T-helper 2 cell treated with Interferon-gamma antibody and Interleukin-4, amounts not matched to agents 100 ng/mL and 5 ng/mL, for 36 hours (primary cell): ENCODE data around the gene GAS7. TPM values are rescaled to one million over a fixed set of nuclear protein-coding genes. Genes with fewer than 3 reads are reported as not detected.

Experiments used
- intact Hi-C: fragments of 100-400 bp; cut with micrococcal nuclease; formaldehyde crosslinking; loops from one replicate; pipeline ENCODE4 v1.15.1; 2023
- total RNA-seq: library from RNA; stranded (reverse); gene quantifications from 2 replicates; pipeline ENCODE4 v1.2.3, GENCODE V29; 2022

Gene GAS7
- total RNA-seq, 1 donor from 2014 or later, result 0.30 TPM

DNA sequence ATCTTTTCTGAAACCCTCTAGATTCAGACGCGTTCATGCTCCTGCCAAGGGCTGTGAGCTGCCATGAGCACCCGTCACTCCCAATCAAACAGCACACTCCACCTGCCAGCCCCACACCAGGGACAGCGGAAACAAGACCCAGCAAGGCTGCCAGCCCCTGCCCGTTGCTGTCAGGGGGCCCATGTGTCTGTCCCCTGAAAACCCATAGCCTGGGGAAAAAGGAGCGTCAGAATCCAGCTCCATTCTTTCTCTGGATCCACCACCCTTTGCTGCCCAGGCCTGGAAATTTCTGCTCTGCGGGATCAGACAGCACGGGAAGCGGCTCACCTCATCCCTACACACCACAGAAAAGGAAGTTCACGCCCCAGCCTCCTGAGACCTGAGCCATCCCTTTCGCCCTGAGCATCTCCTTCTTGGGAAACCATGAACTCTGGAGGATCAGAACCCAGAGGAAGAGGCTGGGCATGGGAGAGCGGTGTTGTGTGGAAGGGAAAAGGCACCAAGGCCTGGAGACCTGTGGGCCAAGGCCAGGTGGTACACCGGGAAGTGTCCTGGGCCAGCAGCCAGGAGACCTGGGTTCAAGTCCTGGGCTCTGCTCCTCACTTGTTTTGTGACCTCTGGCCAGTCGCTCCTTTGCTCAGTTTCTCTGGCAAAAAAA, 241.8 kb downstream of the GAS7 start:
- intact Hi-C loops, result no loop called here

DNA sequence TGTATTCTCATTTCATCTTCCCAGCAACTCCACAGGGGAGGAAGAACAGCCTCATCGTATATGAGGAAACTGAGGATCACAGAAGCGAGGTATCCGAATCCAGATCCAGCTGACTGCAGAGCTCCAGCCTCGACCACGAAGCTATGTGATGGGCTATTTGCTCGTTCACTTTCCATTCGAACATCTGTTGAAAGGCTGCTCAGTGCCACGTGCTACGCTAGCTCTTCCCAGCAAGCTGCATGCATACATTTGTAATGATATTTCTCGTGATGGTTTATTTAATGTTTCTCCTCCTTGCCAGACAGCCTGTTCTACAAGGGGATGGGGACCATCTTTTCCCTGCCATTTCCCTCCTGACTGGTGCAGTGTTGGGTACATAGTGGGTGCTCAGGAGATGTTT, 244.9 kb downstream of the GAS7 start:
- intact Hi-C loops, result no loop called here

DNA sequence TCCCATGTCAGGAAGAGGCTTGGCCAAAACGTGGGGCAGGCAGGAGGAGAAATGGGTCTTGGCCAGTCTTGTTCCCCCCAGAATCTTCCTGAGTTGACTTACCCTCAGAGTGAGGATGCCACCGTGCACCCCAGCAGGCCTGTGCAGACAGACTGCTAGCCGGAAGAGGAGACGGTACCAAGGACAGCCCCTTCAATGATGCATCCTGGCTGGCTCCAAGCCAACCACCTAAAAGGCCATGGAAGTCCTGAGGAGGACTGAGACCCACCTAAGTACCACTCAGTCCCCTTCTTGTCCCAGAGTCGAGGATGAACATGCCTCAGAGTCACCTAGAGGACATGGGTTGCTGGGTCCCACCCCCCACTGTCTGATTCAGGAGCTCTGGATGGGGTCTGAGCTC, 246.6 kb downstream of the GAS7 start:
- intact Hi-C loops, result no loop called here

DNA sequence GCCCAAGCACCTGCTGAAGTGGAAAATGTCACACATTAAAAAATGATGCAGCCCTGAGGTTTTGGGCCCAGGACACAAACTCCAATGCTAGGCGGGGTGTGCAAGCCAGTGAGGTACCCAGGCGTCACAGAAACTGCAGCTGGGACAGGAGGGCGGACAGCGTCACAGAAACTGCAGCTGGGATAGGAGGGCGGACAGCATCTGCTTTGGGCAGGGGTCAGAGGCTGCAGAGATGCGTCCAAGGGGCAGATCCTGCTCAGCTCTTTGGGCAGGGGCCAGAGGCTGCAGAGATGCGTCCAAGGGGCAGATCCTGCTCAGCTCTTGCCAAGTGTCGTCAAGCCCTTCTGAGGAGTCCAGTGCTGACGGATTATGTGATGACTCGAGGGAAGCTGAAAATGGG, 249.5 kb downstream of the GAS7 start:
- intact Hi-C loops, result no loop called here

DNA sequence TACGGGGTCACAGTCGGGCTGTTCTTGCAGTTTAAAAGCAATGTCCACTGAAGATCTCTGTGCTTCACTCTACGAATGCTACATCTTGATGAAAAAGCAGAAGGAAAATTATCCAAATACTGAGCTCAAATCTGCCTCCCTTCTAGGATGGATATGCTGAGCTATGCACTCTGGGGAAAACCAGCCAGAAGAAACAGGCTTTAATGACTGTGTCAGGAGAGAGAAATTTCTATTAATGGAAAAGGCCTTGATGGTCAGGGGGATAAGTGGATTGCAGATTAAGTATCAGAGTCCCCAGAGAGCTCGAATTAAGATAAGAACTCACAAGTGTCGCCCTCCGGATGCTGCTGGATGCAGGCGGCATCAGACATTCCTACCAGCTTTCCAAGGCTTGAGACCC, 253.7 kb downstream of the GAS7 start:
- intact Hi-C loops, result no loop called here

DNA sequence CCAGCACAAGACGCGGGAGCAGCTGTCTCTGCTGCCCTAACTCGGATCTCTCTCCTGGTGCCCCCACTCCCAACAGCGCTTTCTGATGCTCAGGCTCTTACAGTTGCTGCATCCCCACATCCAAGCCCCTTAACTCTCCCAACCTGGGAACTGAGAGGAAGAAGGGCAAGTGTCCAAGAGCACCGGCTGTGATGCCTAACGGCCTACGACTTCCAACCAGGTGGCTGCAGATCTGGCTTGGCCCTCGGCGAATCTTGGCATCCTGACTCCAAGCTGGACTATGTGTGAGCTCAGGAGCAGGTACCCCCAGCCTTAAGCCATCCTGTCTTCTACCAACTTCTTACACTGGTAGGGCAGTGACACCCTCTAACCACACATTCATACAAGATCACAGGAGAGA, 255.1 kb downstream of the GAS7 start:
- intact Hi-C loops, result no loop called here

DNA sequence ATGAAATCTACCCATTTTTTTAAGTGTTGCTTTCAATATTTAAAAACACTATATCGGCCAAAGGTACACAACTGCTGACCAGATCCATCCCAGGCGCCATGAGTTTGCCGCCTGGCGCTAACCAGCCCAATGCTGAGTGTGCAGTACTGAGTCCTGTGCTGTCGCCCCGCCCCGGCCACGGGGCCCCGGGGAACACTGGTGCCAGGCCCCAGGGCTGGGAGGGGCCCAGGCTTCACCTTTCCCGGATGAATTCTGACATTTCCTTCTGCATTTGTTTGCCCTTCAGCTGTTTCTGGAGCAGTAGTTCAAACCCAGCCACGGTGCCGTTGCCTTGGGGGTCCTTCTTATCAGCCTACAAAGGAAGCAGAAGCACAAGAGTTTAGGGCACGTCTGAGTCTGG, 255.5 kb downstream of the GAS7 start:
- intact Hi-C loops, result no loop called here

DNA sequence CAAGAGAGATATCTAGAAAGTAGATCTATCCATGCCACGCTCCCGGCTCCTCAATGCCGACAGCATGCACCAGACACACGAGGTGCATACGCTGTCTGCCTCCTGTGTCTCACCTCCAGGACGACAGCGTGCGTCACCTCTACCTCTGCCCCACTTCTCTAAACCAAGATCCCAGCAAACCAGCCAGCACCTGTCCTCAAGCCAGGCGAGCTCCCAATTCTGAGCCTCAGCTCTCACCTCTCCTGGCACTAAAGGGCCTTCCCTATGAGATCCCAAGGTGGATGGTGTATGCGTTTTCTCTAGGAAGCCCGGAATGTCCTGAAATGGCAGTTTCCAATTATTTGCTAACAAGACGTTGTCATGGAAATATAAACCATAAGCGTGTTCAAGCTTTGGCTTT, 257.1 kb downstream of the GAS7 start:
- intact Hi-C loops, result no loop called here

DNA sequence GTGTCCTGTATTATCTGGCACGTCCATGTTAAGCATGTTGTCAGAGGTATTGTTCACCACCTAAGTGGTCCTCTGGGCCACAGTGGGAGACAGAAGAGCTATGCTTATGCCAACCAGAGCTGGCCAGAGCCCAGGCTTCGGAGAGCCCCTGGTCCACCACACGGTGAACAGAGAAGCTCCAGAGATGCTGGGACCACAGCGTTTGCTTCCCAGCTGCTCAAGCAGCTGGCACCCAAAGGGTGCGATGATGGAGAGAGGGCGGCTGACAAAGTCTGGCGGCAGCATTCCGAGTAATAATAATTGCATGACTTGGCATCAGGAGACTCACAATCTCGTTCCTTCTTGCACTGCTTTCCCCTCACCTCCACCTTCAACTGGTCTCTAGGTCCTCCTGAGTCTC, 257.6 kb downstream of the GAS7 start:
- intact Hi-C loops, result no loop called here

DNA sequence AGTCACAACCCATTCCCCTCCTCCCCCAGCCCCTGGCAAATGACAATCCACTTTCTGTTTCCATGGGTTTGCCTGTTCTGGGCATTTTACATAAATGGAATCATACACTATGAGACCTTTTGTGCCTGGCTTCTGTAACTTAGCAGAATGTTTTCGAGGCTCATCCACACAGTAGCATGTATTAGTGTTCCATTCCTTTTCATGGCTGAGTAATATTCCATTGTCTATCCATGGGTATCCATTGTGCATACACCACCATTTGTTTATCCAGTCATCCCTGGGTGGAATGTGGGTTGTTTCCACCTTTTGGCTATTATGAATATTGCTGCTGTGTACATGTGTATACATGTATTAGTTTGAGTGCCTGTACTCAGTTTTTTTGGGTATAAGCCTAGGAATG, 259.6 kb downstream of the GAS7 start:
- intact Hi-C loops, result no loop called here

DNA sequence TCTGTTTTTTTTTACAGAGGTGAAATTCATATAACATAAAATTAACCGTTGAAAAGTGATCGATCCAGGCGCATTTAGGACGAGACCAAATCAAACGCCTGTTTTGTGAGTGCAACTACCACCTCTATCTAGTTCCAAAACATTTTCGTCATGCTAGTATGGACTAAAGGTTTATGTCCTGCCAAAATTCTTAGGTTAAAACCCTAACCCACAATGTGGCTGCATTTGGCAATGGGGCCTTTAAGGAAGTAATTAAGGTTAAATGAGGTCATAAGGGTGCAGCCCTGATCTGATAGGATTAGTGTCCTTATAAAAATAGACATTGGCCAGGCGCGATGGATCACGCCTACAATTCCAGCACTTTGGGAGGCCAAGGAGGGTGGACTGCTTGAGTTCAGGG, 260.5 kb downstream of the GAS7 start:
- intact Hi-C loops, result no loop called here

DNA sequence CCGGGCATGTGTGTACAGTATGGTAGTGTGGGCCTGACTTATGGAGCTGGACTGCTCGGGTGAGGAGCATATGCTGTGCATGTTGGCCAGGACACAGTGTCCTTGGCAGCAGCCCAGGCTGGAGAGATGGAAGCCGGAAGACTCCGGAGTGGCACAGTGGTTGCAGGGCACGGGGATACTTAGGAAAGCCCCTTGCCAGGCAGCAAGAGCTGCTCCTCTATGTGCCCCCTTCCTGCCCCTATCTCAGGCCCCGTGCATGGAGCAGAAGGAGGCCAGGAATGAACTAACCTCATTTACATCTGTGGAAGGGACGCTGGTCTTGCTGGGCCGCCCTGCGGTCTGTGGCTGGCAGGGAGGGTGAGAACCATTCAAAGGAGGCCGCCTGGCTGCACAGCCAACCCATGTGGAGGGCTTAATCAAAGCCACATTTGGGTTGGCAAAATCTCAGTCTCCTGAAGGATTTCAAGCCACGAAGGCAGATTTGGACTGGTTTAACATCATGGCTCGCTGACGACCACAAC, 261.1 kb downstream of the GAS7 start:
- intact Hi-C loops, result no loop called here

DNA sequence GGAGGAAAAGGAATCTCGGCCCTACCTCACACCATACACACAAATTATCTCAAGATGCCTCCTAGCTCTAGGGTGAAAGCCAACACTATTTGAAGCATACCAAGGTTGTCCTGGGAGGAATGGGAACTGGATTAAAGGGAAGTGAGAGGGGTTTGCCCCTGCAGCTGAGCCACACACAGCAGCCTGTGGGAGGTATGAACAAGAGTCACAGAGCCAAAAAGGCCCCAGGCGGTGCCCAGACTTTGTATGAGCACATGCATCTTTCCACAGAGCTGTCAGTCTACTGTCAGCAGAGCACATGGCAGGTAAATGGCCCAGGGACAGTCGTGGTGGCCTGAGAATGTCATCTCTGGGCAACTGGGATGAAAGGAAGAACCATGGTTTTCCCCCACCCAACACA, 262.3 kb downstream of the GAS7 start:
- intact Hi-C loops, result no loop called here

DNA sequence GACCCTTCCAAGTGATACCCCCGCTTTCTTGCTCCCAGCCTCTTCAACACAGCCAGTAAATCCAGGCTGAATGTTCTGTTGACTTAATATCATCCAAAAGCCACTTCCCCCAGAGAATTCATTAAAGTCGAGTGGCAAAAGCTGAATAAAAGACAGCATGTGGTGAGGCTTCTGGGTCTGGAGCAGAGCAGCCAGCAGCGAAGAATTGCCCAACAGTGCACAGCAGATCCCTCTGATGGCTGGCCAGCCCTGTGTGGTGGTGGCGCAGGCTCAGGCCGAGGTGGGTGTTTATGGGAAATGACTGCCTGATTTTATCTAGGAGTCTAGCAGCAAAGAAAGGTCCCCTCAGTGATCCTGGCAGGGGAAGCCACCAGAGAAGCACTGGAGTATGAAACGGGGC, 263.0 kb downstream of the GAS7 start:
- intact Hi-C loops, result no loop called here

DNA sequence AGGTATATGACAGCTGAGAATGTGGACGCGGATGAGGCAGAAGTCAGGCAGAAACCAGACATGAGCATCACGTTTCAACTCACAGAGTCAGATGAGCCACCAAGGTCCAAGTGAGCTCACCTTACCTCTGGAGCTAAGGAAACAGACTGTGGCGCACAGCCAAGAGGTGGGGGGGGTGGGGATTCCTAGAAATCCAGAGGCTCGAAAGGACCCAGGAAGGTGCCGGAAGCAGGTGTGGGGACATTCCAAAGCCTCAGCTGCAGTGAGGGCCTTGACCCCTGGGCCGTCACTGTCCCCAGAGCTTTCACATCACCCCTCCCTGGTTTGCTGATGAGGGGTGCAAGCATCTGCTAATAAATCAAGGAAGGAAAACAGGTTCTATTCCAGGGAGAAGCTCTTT, 264.1 kb downstream of the GAS7 start:
- intact Hi-C loops, result no loop called here

DNA sequence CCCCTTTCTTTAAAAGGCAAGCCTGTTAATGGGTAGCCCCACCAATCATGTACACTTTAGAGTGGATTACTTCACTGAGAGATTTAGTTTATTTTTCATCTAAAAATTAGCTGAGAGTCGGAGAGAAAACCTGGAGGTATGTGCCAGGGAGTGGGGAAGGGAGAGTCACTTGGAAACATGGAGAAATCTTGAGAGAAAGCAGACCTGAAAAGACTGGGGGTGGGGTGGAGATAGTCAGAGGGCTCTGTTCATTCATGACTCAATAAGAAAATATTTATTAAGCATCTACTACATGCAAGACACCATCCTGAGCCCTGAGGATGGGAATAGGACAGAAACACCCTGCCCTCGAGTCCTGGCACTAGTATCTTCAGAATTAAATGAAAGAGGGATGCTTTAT, 265.9 kb downstream of the GAS7 start:
- intact Hi-C loops, result no loop called here

DNA sequence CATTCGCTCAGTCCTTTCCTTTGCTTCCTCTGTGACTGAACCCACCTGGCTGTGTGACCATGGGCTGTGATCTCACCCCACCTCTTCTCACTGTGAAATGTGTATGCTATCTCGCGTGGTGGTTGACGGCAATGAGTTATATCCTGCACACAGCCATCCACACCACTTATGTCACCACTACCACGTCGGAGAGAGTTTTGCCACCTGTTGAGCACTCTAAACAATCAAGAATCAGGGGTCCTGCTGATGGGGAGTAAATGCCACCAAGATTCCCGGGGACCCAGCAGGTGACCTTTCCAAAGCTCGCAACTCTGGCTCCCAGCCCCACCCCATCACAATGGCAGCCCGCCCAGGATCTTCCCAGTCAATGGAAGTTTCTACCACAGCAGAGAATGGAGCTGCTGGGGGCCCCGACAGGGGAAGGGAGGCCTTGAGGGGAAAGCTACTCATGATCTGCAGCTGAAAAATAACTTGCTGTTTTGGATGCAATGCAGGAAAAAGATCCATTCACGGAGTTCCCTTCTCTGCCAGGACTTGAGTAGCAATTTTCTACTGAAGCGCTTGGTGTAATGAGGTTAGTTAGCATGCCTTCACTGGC, 267.2 kb downstream of the GAS7 start:
- intact Hi-C loops, result no loop called here

DNA sequence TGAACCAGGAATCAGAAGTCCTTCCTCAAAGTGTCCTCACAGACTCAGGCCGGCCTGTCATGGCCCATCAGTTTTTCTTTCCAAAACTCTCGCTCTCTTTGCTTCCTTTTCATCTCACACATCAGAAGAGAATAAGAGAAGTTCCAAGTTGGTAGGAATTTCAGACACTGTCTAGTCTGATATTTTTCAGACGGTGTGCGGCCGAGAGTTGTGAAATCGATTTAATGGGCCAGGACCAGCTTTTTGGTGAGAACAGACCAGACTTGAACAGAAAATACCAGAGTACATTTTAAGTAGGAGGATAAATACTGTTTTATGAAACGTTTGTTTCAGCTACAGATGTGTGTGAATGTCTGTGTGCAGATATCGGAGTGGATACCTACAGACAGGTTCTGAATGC, 268.5 kb downstream of the GAS7 start:
- intact Hi-C loops, result no loop called here

DNA sequence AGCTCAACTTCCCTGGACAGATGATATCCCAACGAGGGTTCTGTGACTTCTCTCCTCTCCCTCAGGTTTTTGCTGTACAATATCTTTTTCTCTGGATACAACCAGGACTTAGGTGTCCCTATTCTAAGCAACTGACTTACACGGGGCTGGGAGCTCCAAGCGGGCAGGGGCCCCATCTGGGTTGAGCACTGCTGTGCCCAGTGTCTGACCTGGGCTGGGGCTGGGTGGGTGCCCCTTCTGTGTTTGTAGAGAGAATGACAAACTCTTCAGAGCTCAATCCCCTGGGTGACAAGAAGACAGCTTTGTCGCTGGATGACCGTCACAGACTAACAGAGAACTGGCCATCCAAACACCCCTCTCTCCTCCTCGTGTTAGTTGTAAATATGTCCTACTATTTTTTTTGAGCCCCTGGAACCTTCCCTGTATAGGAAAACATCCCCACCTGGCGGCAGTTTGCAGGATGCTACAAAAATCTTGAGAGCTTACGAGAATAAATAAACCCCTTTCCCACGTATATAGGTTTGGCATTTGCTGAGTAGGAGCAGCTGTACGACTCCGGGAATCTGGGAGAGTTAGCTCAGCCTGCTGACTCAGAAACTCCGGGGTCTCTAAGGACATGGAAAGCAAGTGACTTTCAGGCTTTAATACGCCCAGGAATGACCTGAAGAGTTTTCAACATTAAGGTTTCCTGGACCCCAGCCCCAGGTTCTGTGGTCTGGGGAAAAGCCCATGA, 269.6 kb downstream of the GAS7 start:
- intact Hi-C loops, result no loop called here

DNA sequence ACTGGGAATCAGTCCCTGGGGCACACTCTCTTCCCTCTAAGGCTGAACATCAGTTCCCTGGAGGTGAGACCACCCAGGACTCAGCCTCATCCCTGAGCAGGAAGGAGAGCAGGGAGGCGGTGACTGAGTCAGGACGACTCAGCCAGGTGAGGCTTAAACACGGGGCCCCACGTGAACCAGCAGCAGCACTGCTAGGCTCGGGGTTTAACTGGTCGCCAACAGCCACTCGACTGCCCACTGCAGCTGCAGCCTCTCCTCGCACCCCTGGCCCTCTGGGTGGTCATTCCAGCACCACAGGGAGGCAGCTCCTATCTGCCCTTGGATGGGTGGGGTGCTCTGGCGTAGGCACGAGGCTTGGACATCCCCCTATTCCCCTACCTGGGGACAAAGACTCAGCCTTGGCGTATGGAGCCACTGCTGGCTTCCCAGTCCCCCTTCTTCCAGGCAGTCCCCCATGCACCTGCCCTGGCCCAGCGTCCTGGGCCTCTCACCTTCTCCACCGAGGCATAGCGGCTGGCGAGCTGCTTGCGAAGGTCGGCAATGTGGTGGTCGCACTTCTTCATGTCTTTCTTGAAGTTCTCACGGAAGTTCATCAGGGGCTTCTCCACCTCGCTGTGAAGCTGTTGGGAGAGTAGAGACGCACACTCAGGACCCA, 272.1 kb downstream of the GAS7 start:
- intact Hi-C loops, result no loop called here

DNA sequence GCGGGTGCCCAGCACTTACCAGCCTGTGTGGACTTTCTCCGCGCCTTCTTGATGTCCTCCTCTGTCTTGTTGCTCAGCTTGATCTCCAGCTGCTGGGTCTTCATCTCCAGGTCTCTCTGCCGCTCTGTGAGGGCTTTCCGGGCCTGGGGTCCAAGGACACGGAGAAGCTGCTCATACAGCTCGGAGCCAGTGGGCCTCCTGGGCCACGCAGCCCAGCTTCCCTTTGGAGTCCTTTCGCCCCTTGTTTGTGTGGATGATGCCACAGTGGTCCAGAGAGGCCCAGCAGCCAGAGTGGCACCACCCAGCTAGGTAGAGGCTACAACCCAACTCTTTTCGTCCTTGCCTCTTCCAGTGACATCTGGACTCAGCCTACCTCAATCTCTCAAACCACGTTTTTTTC, 272.9 kb downstream of the GAS7 start:
- intact Hi-C loops, result loop anchor here (2.0 kb wide), 1 partner anchor 691 kb away; no protein-coding TSS in a partner anchor

DNA sequence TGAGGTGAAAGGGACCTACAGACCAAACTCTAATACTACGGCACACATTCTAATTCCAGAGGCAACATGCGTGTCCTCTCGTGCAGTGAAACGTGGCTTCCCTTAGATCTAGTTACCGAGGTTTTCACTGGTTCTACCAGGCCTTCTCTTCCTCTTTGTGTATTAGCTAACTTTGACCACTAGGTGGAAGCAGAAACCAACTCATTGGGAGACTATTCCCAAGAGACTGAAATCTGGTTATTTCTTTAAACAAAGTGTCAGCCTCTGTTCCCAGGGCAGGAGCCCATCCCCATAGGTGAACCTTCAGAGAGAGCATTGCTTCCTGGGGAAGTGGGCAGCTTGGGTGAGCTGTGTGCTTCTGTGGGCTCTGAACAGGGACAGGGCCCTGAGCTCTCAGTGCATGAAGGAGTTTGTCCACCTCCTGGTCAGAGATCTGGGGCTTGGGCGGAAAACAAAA, 273.6 kb downstream of the GAS7 start:
- intact Hi-C loops, result loop anchor here (2.0 kb wide), 1 partner anchor 692 kb away; no protein-coding TSS in a partner anchor
